Vagina (tissue), 2 donors: ENCODE measurements around the gene GART. TPM values are rescaled to one million over a fixed set of nuclear protein-coding genes. Genes with fewer than 3 reads are reported as not detected.

Experiments
- DNase-seq, 2 donors: peaks; one replicate each; pipeline ENCODE4 v3.0.0-alpha.2; 2017; ENCODE audit errors: extremely low spot score in 2 of 2
- H3K27ac ChIP-seq: fragments of 200-600 bp; sonication (generic); one replicate; pipeline ENCODE4 v1.5.1; 2019
- H3K27me3 ChIP-seq: fragments of 200-600 bp; sonication (generic); one replicate; pipeline ENCODE4 v1.5.1; 2019
- H3K36me3 ChIP-seq, 2 donors: fragments of 200-600 bp; sonication (generic); one replicate each; pipeline ENCODE4 v1.5.1; 2017 to 2019
- H3K4me1 ChIP-seq: fragments of 200-600 bp; sonication (generic); one replicate; pipeline ENCODE4 v1.5.1; 2019
- H3K4me3 ChIP-seq, 2 donors: fragments of 200-600 bp; sonication (generic); 1 replicate in 1 of 2; 2 replicates in 1 of 2; pipeline ENCODE4 v1.5.1; 2016 to 2019
- H3K9me3 ChIP-seq: fragments of 200-600 bp; sonication (generic); one replicate; pipeline ENCODE4 v1.5.1; 2019
- CTCF ChIP-seq, 3 experiments: fragments of 450-650 bp in 2 of 3; fragments of 200-600 bp in 1 of 3; sonication (generic) in 1 of 3; IDR thresholded peaks; one replicate each; pipeline ENCODE4 v1.5.1; 2017 to 2019; ENCODE audit warnings: antibody characterized with exemption in 3 of 3, mild to moderate bottlenecking in 2 of 3, moderate library complexity in 2 of 3
- POLR2A ChIP-seq, 2 donors: fragments of 450-650 bp; IDR thresholded peaks; one replicate each; pipeline ENCODE4 v1.6.1; 2017; ENCODE audit warnings: antibody characterized with exemption in 2 of 2, mild to moderate bottlenecking in 2 of 2, moderate library complexity in 2 of 2
- POLR2AphosphoS5 ChIP-seq, 2 donors: sonication (generic); formaldehyde crosslinking; IDR thresholded peaks; one replicate each; pipeline ENCODE4 v1.9.0; 2017; ENCODE audit warnings: antibody characterized with exemption in 2 of 2, mild to moderate bottlenecking in 2 of 2, low read depth in 1 of 2; ENCODE audit not compliant: insufficient read depth in 1 of 2
- intact Hi-C: fragments of 100-400 bp; cut with DNase I; formaldehyde crosslinking; loops from one replicate; pipeline ENCODE4 v1.15.1; 2023
- total RNA-seq: library from RNA; depleted of rRNA; stranded (reverse); fragments of >200 nt; gene quantifications from one replicate; pipeline ENCODE4 v1.2.3, GENCODE V29; 2016

GART gene
- total RNA-seq, 1 donor from 2014 or later = 47.6 TPM

DNA sequence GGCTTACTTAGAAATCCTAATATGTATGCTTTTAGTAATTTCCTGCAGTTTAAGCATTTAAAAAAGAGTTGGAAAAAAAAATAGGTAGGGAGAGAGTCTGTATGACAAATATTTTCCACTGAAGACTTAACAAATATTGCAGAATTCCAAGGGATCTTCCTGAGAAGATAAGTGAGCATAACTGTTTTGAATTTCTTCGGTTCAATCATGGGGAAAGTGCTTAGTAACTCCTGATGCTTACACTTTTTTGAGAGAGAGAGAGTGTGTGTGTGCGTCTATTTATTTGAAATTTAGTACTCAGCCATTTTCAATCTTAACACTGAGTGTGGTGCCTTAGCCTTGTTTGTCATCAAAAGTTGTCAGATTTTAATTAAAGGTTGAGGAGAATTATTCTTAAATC lies 19.5 kb upstream of the GART start:
- no peak for DNase-seq
- no peak overlapping the region for H3K4me3 ChIP-seq

GRCh38 chr21:33560965-33561364 lies 19.0 kb upstream of the GART start:
- H3K4me3 ChIP-seq = no peak overlapping the region
- peaks cover 0 to 70% of the 10 kb centered on the region in 2 donors for H3K36me3 ChIP-seq
- DNase-seq = no peak
- no peaks in the 10 kb centered on the region for H3K27me3 ChIP-seq
- no peak overlapping the region for H3K27ac ChIP-seq
- TF ChIP-seq POLR2A (IDR thresholded peaks at IDR 0.05) (no peak), POLR2AphosphoS5 (IDR thresholded peaks at IDR 0.05; ENCODE audit: insufficient read depth in 1 of 2, low read depth in 1 of 2) (no peak), CTCF (IDR thresholded peaks at IDR 0.05) (no peak)
- intact Hi-C loops = no loop called here
- H3K9me3 ChIP-seq = no peaks in the 10 kb centered on the region
- H3K4me1 ChIP-seq = peaks cover 17% of the 10 kb centered on the region

More for the DNA sequence above, 19.5 kb upstream of the GART start:
- Histone ChIP-seq H3K9me3 (no peaks in the 10 kb centered on the region), H3K4me1 (peaks cover 13% of the 10 kb centered on the region), H3K27ac (no peak overlapping the region), H3K27me3 (no peaks in the 10 kb centered on the region), H3K36me3 (peaks cover 0 to 67% of the 10 kb centered on the region in 2 donors)
- TF ChIP-seq POLR2A (IDR thresholded peaks at IDR 0.05) = no peak
- TF ChIP-seq CTCF (IDR thresholded peaks at IDR 0.05) = no peak
- TF ChIP-seq POLR2AphosphoS5 (IDR thresholded peaks at IDR 0.05; ENCODE audit: insufficient read depth in 1 of 2, low read depth in 1 of 2) = no peak
- intact Hi-C loops = no loop called here

- no peak overlapping the region for H3K27ac ChIP-seq
- H3K27me3 ChIP-seq = no peaks in the 10 kb centered on the region
- peaks cover 0 to 77% of the 10 kb centered on the region in 2 donors for H3K36me3 ChIP-seq
- H3K9me3 ChIP-seq = no peaks in the 10 kb centered on the region
- no peak overlapping the region for H3K4me3 ChIP-seq
- TF ChIP-seq POLR2A (IDR thresholded peaks at IDR 0.05) (no peak), POLR2AphosphoS5 (IDR thresholded peaks at IDR 0.05; ENCODE audit: insufficient read depth in 1 of 2, low read depth in 1 of 2) (no peak), CTCF (IDR thresholded peaks at IDR 0.05) (no peak)
- H3K4me1 ChIP-seq = peaks cover 26% of the 10 kb centered on the region
- intact Hi-C loops = no loop called here
- DNase-seq = no peak
Measured at GRCh38 chr21:33559813-33560212, 17.9 kb upstream of the GART start.

- H3K4me1 ChIP-seq = peaks cover 32% of the 10 kb centered on the region
- DNase-seq = no peak
- peaks cover 0 to 83% of the 10 kb centered on the region in 2 donors for H3K36me3 ChIP-seq
Measured at GRCh38 chr21:33558777-33559421, 17.0 kb upstream of the GART start.

More at GRCh38 chr21:33558777-33559421, 17.0 kb upstream of the GART start:
- no peak for TF ChIP-seq POLR2A (IDR thresholded peaks at IDR 0.05)
- TF ChIP-seq CTCF (IDR thresholded peaks at IDR 0.05) = no peak
- TF ChIP-seq POLR2AphosphoS5 (IDR thresholded peaks at IDR 0.05; ENCODE audit: insufficient read depth in 1 of 2, low read depth in 1 of 2) = no peak
- Histone ChIP-seq H3K27me3 (no peaks in the 10 kb centered on the region), H3K4me3 (no peak overlapping the region), H3K27ac (no peak overlapping the region), H3K9me3 (no peaks in the 10 kb centered on the region)
- intact Hi-C loops = no loop called here
